ENCODE measurements around the gene FAM221B. TPM values are rescaled to one million over a fixed set of nuclear protein-coding genes. Genes with fewer than 3 reads are reported as not detected.

The FAM221B gene
- total RNA-seq, 1 donor from 2014 or later: not detected

DNA sequence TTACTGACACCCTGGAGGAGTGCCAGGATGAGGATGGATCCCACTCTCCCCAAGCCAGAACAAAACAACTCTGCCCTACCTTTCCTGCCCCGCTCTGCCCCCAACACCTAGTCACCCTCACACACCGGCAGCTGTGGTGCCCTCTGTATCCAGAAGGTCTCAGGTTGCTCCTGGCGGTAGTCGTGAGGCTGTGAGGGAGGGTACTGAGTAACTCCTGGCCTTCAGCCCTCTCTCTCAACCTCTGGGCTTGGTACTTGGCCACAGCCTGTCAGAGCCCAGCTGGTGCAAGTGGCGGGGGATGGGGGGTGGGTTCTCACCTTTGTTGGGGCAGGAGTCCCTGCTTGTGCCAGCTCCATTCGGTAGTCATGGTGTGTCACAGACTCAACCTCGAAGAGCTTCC is 18.4 kb downstream of the FAM221B start:
- Mint-ChIP-seq H3K4me3 (ENCODE audit: low read depth) (no peak overlapping the region), H3K4me1 (ENCODE audit: low read depth) (peaks cover 28% of the 10 kb centered on the region), H3K27me3 (ENCODE audit: low read depth) (no peaks in the 10 kb centered on the region), H3K9me3 (no peaks in the 10 kb centered on the region), H3K36me3 (ENCODE audit: low read depth) (peaks cover 36% of the 10 kb centered on the region), H3K27ac (no peak overlapping the region)
- intact Hi-C loops (cut with micrococcal nuclease): loop anchor here (5.0 to 10.0 kb wide), 4 partner anchors 205 to 1433 kb away; partner anchors contain the start of genes ATOSB, FANCG, MYORG and TESK1
- no peak for DNase-seq (ENCODE audit: low spot score)

DNA sequence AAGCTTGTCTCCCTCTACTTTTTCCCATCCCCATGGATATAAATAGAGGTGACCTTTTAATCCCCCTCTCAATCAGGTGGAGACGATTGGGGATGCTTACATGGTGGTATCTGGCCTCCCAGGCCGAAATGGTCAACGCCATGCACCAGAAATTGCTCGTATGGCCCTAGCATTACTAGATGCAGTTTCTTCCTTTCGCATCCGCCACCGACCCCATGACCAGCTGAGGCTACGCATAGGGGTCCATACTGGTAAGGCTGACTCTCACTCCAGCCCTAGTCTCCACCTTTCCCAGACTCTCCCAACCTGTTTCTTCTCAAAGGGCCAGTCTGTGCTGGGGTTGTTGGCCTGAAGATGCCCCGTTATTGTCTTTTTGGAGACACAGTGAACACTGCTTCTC is 20.1 kb downstream of the FAM221B start:
- Mint-ChIP-seq H3K36me3 (ENCODE audit: low read depth) (peaks cover 36% of the 10 kb centered on the region), H3K27me3 (ENCODE audit: low read depth) (no peaks in the 10 kb centered on the region), H3K4me1 (ENCODE audit: low read depth) (peaks cover 20% of the 10 kb centered on the region), H3K9me3 (no peaks in the 10 kb centered on the region), H3K27ac (no peak overlapping the region), H3K4me3 (ENCODE audit: low read depth) (no peak overlapping the region)
- intact Hi-C loops (cut with micrococcal nuclease): no loop called here
- DNase-seq (ENCODE audit: low spot score): no peak

DNA sequence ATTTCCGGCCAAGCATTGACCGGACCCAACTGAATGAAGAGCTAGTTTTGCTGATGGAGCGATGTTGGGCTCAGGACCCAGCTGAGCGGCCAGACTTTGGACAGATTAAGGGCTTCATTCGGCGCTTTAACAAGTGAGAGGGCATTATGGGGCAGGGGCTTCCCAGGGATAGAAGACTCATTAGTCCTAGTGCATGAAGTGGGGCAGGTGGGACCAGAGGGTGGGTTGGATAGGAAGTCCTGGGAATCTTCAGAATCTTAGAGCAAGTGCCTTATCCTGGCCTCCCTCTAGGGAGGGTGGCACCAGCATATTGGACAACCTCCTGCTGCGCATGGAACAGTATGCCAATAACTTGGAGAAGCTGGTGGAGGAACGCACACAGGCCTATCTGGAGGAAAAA is 22.4 kb downstream of the FAM221B start:
- Mint-ChIP-seq H3K4me3 (ENCODE audit: low read depth) (no peak overlapping the region), H3K27me3 (ENCODE audit: low read depth) (no peaks in the 10 kb centered on the region), H3K36me3 (ENCODE audit: low read depth) (peaks cover 44% of the 10 kb centered on the region), H3K4me1 (ENCODE audit: low read depth) (peaks cover under 1% of the 10 kb centered on the region), H3K27ac (no peak overlapping the region), H3K9me3 (no peaks in the 10 kb centered on the region)
- intact Hi-C loops (cut with micrococcal nuclease): no loop called here
- no peak for DNase-seq (ENCODE audit: low spot score)

DNA sequence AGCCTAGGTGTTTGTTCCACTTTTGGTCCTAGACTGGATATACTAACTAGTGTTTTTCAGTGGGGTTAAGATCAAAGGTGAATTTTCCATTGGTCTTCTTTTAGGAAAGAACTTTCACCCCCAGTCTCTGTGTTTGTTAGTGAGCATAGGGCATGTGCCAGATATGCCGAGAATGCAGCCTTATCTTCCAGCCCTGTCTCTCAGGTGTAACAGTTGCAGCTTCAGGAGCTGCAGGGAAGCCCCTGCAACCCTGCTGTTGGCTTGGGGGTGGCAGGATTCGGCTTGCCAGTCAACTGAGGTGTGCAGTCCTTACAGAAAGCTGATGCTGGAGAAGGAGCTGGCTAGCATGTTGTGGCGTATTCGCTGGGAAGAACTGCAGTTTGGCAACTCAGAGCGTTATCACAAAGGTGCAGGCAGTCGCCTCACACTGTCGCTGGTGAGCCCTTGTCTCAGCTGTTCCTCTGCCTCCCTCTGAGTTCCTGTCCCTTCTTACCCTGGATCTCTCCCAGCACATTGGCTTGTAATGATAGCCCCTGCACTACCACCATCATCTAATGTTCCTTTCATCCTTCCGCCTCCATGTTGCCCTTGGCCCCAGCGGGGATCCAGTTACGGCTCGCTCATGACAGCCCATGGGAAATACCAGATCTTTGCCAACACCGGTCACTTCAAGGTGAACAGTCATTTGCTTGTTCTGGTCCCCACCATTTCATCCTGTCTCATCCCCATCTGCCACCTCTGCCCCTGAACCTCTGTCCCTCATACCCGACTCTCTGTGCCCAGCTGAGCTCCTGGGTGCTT is 27.0 kb downstream of the FAM221B start:
- no peak overlapping the region for H3K4me3 Mint-ChIP-seq (ENCODE audit: low read depth)

DNA sequence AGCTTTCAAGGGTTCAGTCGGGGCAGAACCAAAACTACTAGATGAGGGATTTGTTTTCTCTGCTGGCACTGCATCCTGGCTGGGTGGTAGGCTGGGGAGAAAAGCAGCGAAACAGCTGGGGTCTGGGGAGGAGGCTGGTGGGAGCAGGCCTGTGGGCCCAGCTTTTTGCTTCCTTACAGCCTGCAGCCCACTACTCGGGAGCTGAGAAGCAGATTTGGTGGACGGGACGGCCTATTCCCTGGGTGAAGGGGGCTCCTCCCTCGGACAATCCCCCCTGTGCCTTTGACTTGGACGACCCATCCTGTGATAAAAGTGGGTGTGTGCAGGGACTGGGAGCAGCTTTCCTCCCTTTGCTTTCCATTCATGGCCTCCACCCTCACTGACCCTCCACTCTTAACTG is 28.0 kb downstream of the FAM221B start:
- peaks cover 42% of the 10 kb centered on the region for H3K36me3 Mint-ChIP-seq (ENCODE audit: low read depth)
- intact Hi-C loops (cut with micrococcal nuclease): no loop called here
- no peaks in the 10 kb centered on the region for H3K9me3 Mint-ChIP-seq
- no peak for DNase-seq (ENCODE audit: low spot score)
- no peak overlapping the region for H3K4me3 Mint-ChIP-seq (ENCODE audit: low read depth)
- H3K27ac Mint-ChIP-seq: no peak overlapping the region
- no peaks in the 10 kb centered on the region for H3K27me3 Mint-ChIP-seq (ENCODE audit: low read depth)
- H3K4me1 Mint-ChIP-seq (ENCODE audit: low read depth): peaks cover 21% of the 10 kb centered on the region

More for the DNA sequence above, 27.0 kb downstream of the FAM221B start:
- intact Hi-C loops (cut with micrococcal nuclease): no loop called here
- Mint-ChIP-seq H3K4me1 (ENCODE audit: low read depth) (peaks cover 18% of the 10 kb centered on the region), H3K27me3 (ENCODE audit: low read depth) (no peaks in the 10 kb centered on the region), H3K9me3 (no peaks in the 10 kb centered on the region), H3K36me3 (ENCODE audit: low read depth) (peaks cover 49% of the 10 kb centered on the region), H3K27ac (no peak overlapping the region)
- DNase-seq (ENCODE audit: low spot score): no peak

DNA sequence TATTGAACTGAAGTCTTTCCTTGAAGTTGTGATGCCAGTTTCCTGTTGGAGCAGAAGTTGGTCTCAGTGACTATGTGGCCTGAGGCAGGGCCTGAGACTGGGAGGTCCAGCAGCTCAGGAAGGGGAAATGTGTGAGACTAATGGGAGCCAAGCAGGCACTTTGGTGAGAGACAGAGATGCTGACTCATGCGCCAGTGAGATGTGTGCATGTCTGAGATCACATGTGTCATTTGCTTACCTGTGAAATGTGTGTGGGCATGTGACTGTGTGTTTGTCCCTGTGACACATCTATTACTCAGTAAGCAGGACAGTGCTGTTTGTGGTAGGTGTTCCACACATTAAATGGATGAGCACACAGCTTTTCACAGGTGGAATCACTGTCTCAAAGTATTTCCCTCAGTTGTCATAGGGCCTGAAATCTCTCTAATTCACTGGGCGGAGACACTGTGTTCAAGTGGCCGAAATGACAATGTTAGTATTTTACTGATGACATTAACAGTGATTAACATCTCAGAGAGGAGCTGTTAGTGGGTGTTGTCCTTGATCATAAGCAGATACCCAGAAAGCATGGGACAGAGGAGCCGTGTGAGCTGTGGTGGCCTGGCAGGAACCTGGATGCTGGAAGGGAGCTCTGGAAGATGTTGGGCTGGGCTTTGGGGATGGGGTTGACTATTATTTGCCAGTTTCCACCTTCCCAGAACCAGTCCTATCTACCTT is 29.7 kb downstream of the FAM221B start:
- H3K9me3 Mint-ChIP-seq: no peaks in the 10 kb centered on the region
- H3K27ac Mint-ChIP-seq: peak overlapping the region; percentile 56
- DNase-seq (ENCODE audit: low spot score): no peak
- peaks cover 36% of the 10 kb centered on the region for H3K36me3 Mint-ChIP-seq (ENCODE audit: low read depth)
- H3K4me3 Mint-ChIP-seq (ENCODE audit: low read depth): no peak overlapping the region
- intact Hi-C loops (cut with micrococcal nuclease): no loop called here
- H3K27me3 Mint-ChIP-seq (ENCODE audit: low read depth): no peaks in the 10 kb centered on the region
- peaks cover 29% of the 10 kb centered on the region for H3K4me1 Mint-ChIP-seq (ENCODE audit: low read depth)

DNA sequence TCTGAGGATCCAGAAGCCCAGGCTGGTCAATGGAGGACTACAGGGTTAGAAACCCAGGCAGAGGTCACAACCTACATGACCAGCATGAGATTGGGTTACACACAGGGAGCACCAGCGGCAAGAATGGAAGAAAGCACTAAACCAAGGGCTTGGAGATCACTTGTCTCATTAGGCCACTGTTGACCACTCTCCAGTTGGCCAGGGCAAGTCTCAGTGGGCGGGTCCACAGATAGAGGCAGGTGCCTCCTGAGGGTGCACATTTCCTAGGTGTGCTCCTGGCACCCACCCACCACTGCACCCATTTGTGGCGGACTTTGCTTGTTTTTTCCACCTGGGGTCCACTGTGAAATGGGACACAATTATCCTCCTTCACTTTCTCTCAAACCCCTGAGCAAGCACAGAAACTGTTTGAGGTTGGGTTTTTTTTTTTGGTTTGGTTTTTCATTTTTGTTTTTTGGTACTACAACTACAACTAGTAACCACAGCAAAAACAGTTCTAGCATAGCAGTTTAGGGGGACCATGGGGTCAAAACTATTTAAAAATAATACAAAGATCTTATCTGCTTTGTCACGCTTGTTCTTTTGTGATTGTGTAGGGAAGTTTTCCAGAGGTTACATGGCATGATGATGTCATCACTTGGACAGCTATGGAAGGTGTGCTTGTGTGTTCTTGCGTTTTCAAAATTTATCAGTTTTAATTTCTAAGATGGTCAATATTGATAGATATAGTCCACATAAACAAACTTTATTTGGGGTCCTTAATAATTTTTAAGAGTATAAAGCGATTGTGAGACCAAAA is 31.0 kb downstream of the FAM221B start:
- no peak overlapping the region for H3K4me3 Mint-ChIP-seq (ENCODE audit: low read depth)
- intact Hi-C loops (cut with micrococcal nuclease): no loop called here

DNA sequence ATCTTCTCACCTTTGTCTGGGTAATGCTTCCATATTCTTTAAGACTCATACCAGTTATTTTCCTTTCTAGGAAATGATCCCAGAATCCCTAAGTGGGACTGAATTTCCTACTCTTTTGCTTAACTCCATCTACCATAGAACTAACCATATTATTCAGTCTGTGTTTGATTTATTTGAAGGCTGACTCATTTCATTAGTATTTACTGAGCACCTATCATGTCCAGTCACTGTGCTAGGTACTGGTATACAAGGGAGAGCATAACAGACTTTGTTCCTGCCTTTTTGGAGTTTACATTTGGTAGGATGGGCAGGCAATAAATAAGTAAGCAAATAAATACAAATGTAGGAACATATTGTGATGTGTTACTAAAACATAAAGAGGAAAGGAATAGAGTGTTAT is 32.8 kb downstream of the FAM221B start:
- Mint-ChIP-seq H3K4me1 (ENCODE audit: low read depth) (peaks cover 31% of the 10 kb centered on the region), H3K27me3 (ENCODE audit: low read depth) (no peaks in the 10 kb centered on the region), H3K36me3 (ENCODE audit: low read depth) (peaks cover 17% of the 10 kb centered on the region), H3K27ac (no peak overlapping the region), H3K4me3 (ENCODE audit: low read depth) (no peak overlapping the region), H3K9me3 (no peaks in the 10 kb centered on the region)
- DNase-seq (ENCODE audit: low spot score): no peak
- intact Hi-C loops (cut with micrococcal nuclease): no loop called here

More for the DNA sequence above, 31.0 kb downstream of the FAM221B start:
- Mint-ChIP-seq H3K36me3 (ENCODE audit: low read depth) (peaks cover 32% of the 10 kb centered on the region), H3K4me1 (ENCODE audit: low read depth) (peaks cover 31% of the 10 kb centered on the region), H3K27ac (no peak overlapping the region), H3K27me3 (ENCODE audit: low read depth) (no peaks in the 10 kb centered on the region), H3K9me3 (no peaks in the 10 kb centered on the region)
- no peak for DNase-seq (ENCODE audit: low spot score)

DNA sequence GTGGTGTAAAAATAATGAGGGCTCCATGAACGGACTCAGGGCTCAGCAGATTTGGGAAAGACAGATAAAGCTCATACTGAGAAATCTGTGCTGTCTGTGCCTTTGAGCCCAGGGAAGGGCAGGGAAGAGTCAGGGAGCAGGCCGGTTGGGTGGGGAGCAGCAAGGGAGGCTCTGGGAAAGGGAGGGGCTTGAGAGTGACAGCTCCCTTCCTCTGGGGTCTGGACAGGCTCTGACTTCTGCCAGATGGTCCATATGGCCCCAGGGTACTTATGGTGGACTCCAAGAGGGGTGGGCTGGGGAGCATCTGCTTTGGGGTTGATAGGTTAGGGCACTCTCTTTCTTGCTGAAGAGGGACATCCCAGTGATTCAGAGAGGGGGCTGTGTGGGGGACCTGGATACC is 35.1 kb downstream of the FAM221B start:
- intact Hi-C loops (cut with micrococcal nuclease): no loop called here
- peaks cover 13% of the 10 kb centered on the region for H3K36me3 Mint-ChIP-seq (ENCODE audit: low read depth)
- no peaks in the 10 kb centered on the region for H3K9me3 Mint-ChIP-seq
- DNase-seq (ENCODE audit: low spot score): no peak
- H3K4me1 Mint-ChIP-seq (ENCODE audit: low read depth): peaks cover 25% of the 10 kb centered on the region
- H3K4me3 Mint-ChIP-seq (ENCODE audit: low read depth): no peak overlapping the region
- peak overlapping the region; percentile 10 for H3K27ac Mint-ChIP-seq
- H3K27me3 Mint-ChIP-seq (ENCODE audit: low read depth): no peaks in the 10 kb centered on the region

DNA sequence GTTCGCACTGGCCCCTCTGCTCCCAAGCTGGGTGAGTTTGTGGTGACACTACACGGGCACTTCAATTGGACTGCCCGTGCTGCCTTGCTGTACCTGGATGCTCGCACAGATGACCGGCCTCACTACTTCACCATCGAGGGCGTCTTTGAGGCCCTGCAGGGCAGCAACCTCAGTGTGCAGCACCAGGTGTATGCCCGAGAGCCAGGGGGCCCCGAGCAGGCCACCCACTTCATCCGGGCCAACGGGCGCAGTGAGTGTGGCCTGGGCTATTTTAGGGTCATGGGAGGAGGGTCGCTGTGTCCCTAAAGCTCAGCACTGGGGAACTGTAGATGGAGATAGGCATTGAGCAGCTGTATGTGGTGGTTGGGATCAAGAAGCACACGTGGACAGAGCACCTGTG is 35.7 kb downstream of the FAM221B start:
- H3K9me3 Mint-ChIP-seq: no peaks in the 10 kb centered on the region
- H3K27me3 Mint-ChIP-seq (ENCODE audit: low read depth): no peaks in the 10 kb centered on the region
- intact Hi-C loops (cut with micrococcal nuclease): no loop called here
- DNase-seq (ENCODE audit: low spot score): no peak
- peak overlapping the region; percentile 10 for H3K27ac Mint-ChIP-seq
- H3K4me1 Mint-ChIP-seq (ENCODE audit: low read depth): peaks cover 21% of the 10 kb centered on the region
- H3K36me3 Mint-ChIP-seq (ENCODE audit: low read depth): peaks cover 14% of the 10 kb centered on the region
- H3K4me3 Mint-ChIP-seq (ENCODE audit: low read depth): no peak overlapping the region

DNA sequence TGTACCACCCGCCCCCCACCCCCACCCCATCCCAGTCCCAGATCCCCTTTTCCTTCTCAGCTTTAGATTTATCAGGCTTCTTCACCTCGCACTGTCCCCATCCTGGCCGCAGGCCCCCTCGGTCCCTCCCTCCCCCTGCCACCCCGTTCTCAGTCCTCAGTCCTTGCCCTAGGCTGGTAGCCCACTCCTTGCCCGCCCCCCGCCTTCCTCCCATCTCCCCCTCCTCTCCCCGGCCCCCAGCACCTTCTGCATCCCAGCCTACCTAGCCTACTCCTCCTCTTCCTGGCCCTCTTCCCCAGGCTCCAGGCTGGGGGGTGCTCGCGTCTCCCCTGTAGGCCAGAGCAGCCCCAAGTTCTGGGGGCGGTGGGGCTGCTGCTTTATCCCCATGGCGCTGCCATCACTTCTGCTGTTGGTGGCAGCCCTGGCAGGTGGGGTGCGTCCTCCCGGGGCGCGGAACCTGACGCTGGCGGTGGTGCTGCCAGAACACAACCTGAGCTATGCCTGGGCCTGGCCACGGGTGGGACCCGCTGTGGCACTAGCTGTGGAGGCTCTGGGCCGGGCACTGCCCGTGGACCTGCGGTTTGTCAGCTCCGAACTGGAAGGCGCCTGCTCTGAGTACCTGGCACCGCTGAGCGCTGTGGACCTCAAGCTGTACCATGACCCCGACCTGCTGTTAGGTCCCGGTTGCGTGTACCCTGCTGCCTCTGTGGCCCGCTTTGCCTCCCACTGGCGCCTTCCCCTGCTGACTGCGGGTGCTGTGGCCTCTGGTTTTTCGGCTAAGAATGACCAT is 36.3 kb downstream of the FAM221B start:
- Mint-ChIP-seq H3K4me3 (ENCODE audit: low read depth) (no peak overlapping the region), H3K36me3 (ENCODE audit: low read depth) (peaks cover 19% of the 10 kb centered on the region), H3K9me3 (no peaks in the 10 kb centered on the region), H3K27ac (no peak overlapping the region), H3K4me1 (ENCODE audit: low read depth) (peaks cover 17% of the 10 kb centered on the region), H3K27me3 (ENCODE audit: low read depth) (no peaks in the 10 kb centered on the region)
- no peak for DNase-seq (ENCODE audit: low spot score)
- intact Hi-C loops (cut with micrococcal nuclease): no loop called here

DNA sequence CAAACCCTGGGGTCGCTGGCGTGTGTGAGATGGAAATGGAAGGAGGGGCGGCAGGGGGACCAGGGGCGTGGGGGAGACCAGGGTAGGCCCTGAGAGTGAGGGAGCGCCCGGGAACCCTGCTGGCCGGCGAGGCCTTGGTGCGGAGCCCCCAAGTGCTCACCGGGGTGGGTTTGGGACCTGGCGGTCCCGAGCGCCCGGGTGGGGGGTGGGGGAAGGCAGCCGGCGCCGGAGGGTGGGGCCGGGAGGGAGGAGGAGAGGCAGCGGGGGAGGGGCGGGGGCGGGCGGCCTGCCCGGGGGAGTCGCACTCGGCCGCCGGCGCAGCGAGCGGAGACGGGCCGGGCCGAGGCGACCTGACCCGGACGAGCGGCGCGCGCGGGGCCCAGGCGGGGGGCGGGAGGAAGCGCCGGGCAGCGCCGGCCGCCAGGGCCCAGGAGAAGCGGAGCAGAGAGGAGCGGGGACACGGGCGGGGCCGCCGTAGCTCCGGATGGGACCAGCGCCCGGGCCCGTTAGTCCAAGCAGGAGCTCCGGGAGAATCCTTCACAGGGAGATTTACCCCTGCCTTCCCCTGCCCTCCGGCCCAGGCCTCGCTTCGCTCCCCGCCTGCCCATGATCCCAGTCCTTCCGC is 37.1 kb downstream of the FAM221B start, which contains the start of gene NPR2:
NPR2 (plus strand) TSS at position 295 of the 625 bp plus-strand sequence. CDS start 818 bp downstream, outside the sequence.
- Mint-ChIP-seq H3K4me3 (ENCODE audit: low read depth) (no peak within 1 kb of the TSS), H3K27ac (no peak within 1 kb of the TSS), H3K36me3 (ENCODE audit: low read depth) (peaks cover 18% of the 10 kb centered on the region), H3K27me3 (ENCODE audit: low read depth) (no peaks in the 10 kb centered on the region), H3K4me1 (ENCODE audit: low read depth) (peaks cover 13% of the 10 kb centered on the region), H3K9me3 (no peaks in the 10 kb centered on the region)
- DNase-seq (ENCODE audit: low spot score): no peak
- intact Hi-C loops (cut with micrococcal nuclease): no loop called here
